A549 (cell line): ENCODE data around the gene EBF3.

Experiments
- BHLHE40 ChIP-seq: IDR thresholded peaks from 2 replicates; pipeline ENCODE4 v1.6.1; 2012; ENCODE audit warnings: low read depth, low read length, inconsistent platforms
- CHD4 ChIP-seq: fragments of 200-600 bp; sonication (generic); IDR thresholded peaks from 2 replicates; pipeline ENCODE4 v1.6.1; 2016; ENCODE audit warnings: antibody characterized with exemption, mild to moderate bottlenecking, borderline replicate concordance
- CTCF ChIP-seq: fragments of >200 bp; sonication (Bioruptor Twin); formaldehyde crosslinking; IDR thresholded peaks from 3 replicates; pipeline ENCODE4 v1.5.1; 2016
- HMGXB4 ChIP-seq: fragments of 250-450 bp; sonication (Bioruptor Pico); IDR thresholded peaks from 2 replicates; pipeline ENCODE4 v1.5.0; 2021; ENCODE audit warnings: mild to moderate bottlenecking, moderate library complexity, borderline replicate concordance
- PHF8 ChIP-seq: fragments of 200-600 bp; sonication (generic); IDR thresholded peaks from 2 replicates; pipeline ENCODE4 v1.6.1; 2016; ENCODE audit warnings: low read depth, mild to moderate bottlenecking, antibody characterized with exemption, moderate library complexity, borderline replicate concordance
- POLR2A ChIP-seq: IDR thresholded peaks from 2 replicates; pipeline ENCODE4 v1.6.1; 2012; ENCODE audit warnings: mild to moderate bottlenecking, low read length
- RCOR1 ChIP-seq: fragments of 150-350 bp; IDR thresholded peaks from 2 replicates; pipeline ENCODE4 v1.6.1; 2014; ENCODE audit warnings: antibody characterized with exemption, low read length, low read depth
- RFX5 ChIP-seq: fragments of 450-650 bp; IDR thresholded peaks from 2 replicates; pipeline ENCODE4 v1.7.1; 2014; ENCODE audit warnings: antibody characterized with exemption, mild to moderate bottlenecking, moderate library complexity
- TP53 ChIP-seq: fragments of 250-450 bp; sonication (Bioruptor Pico); IDR thresholded peaks from 2 replicates; pipeline ENCODE4 v1.5.0; 2021; ENCODE audit warnings: mild to moderate bottlenecking, moderate library complexity
- TF ChIP-seq, protein P1 (sequence below): fragments of 450-650 bp; IDR thresholded peaks from 2 replicates; pipeline ENCODE4 v1.6.1; 2014; ENCODE audit warnings: antibody characterized with exemption
- TF ChIP-seq, protein P2 (sequence below): fragments of 200-600 bp; sonication (generic); IDR thresholded peaks from 2 replicates; pipeline ENCODE4 v1.6.1; 2016; ENCODE audit warnings: antibody characterized with exemption, mild to moderate bottlenecking, moderate library complexity

DNA sequence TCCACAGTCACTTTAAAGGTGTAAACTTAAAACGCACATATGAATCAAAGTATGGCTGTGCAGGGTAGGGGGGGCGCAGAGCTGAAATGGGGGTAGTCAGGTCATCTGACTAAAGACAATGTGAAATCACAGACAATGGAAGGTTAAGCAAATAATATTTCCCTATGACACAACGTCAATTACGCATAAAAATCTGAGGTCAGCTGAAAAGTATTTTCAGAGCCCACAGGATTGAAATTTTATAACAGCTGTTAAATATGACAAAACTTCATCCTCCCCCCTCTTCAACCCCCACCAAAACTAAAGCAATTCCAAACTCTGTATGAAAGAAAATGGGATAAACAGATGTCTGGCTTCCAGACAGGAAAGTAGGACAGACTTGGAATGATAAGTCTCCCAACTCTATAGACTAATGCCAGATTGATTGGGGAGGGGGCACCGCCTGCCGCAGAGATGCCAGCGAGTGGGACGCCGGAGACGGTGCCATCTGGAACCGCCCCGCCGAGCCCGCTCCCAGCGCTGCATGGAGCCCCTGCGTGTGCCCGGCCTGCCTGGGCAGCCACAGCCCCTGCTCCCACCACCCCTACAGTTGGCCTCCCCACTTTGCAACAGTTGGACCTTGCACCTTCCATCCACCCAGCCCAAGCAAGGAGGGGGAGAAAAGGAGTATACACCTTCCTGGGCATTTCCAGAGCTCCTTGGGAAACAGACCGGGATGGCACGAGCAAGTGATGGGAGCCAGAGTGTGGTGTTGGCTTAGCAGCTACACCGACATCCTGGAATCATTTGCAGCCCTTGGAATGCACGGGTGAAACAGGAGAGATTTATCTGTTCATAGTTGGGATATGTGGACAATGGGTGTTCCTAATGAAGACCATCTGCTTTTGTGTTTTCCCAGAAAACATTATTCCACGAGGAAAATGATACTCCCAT, 10.7 kb downstream of the EBF3 start:
- no peak for TF ChIP-seq CTCF
- TF ChIP-seq, protein P1, sequence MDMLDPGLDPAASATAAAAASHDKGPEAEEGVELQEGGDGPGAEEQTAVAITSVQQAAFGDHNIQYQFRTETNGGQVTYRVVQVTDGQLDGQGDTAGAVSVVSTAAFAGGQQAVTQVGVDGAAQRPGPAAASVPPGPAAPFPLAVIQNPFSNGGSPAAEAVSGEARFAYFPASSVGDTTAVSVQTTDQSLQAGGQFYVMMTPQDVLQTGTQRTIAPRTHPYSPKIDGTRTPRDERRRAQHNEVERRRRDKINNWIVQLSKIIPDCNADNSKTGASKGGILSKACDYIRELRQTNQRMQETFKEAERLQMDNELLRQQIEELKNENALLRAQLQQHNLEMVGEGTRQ = no peak
- no peak for TF ChIP-seq PHF8
- TF ChIP-seq RCOR1 = no peak
- no peak for TF ChIP-seq POLR2A
- no peak for TF ChIP-seq HMGXB4
- TF ChIP-seq, protein P2, sequence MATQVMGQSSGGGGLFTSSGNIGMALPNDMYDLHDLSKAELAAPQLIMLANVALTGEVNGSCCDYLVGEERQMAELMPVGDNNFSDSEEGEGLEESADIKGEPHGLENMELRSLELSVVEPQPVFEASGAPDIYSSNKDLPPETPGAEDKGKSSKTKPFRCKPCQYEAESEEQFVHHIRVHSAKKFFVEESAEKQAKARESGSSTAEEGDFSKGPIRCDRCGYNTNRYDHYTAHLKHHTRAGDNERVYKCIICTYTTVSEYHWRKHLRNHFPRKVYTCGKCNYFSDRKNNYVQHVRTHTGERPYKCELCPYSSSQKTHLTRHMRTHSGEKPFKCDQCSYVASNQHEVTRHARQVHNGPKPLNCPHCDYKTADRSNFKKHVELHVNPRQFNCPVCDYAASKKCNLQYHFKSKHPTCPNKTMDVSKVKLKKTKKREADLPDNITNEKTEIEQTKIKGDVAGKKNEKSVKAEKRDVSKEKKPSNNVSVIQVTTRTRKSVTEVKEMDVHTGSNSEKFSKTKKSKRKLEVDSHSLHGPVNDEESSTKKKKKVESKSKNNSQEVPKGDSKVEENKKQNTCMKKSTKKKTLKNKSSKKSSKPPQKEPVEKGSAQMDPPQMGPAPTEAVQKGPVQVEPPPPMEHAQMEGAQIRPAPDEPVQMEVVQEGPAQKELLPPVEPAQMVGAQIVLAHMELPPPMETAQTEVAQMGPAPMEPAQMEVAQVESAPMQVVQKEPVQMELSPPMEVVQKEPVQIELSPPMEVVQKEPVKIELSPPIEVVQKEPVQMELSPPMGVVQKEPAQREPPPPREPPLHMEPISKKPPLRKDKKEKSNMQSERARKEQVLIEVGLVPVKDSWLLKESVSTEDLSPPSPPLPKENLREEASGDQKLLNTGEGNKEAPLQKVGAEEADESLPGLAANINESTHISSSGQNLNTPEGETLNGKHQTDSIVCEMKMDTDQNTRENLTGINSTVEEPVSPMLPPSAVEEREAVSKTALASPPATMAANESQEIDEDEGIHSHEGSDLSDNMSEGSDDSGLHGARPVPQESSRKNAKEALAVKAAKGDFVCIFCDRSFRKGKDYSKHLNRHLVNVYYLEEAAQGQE = no peak
- no peak for TF ChIP-seq TP53 (CRISPR knock-in tag)
- TF ChIP-seq BHLHE40 = no peak
- no peak for TF ChIP-seq RFX5
- TF ChIP-seq CHD4 = no peak
